Measurements from ENCODE around the gene LRRC37A3.
A peak's percentile ranks its signal among the peaks of the same experiment; 100 is the strongest.
"Not testable (repeated sequence)": the region's sequence is repeated elsewhere in the genome, so short reads cannot be mapped to it uniquely, and the experiment has no call there.

The LRRC37A3 gene

GRCh38 chr17:64834060-64834459 lies 85.2 kb downstream of the LRRC37A3 start:
- DNase-seq (ENCODE audit: low spot score): not testable (repeated sequence)

DNA sequence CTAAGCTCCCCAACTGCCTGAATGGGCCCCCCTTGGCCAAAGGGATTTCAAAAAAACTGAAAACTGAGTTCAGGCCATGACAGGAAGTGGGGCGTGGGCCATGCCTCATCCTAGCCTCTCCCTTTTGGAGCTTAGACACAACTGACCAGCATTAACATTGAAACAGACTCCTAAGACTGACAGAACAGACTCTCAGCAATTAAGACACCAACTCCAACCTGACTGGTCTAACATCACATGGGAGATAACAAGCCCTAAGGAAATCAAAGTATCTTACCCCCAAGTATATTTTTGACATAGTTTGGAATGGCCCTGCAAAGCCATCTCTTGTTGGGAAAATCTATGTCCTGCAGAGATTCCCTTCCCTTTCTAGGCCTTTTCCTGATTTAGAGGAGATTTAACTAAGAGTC lies 88.6 kb downstream of the LRRC37A3 start:
- DNase-seq (ENCODE audit: low spot score): not testable (repeated sequence)

DNA sequence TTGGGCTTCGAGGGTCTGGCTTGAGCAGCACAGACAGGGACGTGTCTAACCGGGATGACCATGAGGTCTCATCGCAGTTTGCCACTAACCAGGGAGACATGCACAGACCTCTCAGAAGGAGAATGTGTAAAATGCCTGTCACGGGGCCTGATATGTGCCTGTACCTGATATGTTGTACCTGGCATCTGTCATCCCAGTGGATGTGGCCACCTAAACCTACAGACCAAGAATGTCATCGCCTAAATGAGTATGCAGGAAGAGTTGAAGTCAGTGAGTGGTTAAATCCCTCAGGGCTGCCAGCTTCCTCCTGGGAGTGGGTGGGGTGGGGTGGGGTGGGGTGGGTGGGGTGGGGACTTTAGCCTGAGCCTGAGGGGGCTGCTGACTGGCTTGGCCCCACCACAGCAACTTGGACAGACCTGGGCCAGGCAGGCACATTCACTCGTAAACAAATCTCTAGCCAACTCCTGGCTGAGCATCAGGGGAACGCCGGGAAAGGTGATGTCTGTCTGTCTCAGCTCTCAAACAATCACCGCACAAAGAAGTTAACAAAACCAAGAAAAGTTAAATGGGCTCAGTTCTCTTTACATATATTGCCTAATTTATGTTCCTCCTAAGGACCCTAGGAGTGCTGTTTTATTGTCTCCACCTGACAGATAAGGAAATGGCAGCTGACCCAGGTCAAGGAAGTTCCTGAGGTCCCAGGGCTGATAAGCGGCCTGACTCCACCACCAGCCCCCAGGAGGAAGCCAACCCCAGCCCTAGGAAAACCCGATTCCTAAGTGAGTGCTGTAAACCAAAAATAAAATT lies 89.3 kb downstream of the LRRC37A3 start:
- DNase-seq (ENCODE audit: low spot score): not testable (repeated sequence)

GRCh38 chr17:64829068-64829467 lies 90.2 kb downstream of the LRRC37A3 start:
- DNase-seq (ENCODE audit: low spot score): not testable (repeated sequence)

- DNase-seq (ENCODE audit: low spot score): not testable (repeated sequence)
Measured at GRCh38 chr17:64818904-64819303, 100.4 kb downstream of the LRRC37A3 start.

- DNase-seq (ENCODE audit: low spot score): not testable (repeated sequence)
Measured at GRCh38 chr17:64815833-64816198, 103.5 kb downstream of the LRRC37A3 start.

DNA sequence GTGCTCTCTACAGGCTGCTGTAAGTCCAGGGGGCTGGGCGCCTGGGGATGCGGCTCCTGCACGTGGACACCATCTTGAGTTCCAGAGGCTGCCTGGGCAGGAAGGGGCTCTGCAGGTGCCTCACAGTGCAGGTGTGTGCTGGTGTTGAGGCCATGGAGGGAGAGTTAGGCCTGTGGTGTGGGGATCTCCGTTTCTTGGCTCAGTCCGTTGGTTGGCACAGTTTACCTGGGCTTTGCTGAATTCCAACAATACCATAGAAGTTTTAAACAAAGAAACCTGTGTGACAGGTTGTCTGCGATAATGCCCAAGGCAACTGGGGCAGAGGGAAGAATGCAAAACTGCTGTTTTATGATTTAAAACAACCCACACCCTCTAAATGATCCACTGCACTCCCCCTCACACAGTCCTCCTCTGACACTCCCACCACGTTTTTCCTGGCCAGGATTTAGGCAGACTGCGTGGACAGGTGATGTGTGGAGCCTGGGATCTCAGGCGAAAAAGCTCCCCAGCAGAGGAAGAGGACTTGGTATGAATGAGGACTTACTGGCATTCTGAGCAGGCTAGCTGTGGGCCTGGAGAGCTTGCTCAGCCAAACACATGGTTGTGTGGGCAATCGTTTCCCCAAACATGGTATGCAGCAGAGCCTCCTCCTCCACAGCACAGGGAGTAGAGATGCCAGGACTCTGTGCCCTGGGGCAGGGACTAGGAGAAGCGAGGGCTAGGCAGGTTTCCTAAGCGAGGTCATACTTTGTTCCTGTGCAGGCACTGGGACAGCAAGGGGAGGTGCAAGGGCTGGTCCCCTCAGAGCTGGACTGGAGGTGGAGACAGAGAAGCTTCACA lies 104.1 kb downstream of the LRRC37A3 start:
- not testable (repeated sequence) for DNase-seq (ENCODE audit: low spot score)

GRCh38 chr17:64808178-64808977 lies 110.9 kb downstream of the LRRC37A3 start:
- peak; percentile 65 for DNase-seq (ENCODE audit: low spot score)
